Progenitor cell of endocrine pancreas (in vitro differentiated cells): Measurements from ENCODE around the gene TMEM271. TPM values are rescaled to one million over a fixed set of nuclear protein-coding genes. Genes with fewer than 3 reads are reported as not detected.

Experiments
- DNase-seq: peaks from one replicate; pipeline ENCODE4 v3.0.0; 2021; ENCODE audit warnings: low spot score; ENCODE audit not compliant: unreplicated experiment
- H3K27ac Mint-ChIP-seq: 2 replicates; pipeline ENCODE4 v1.8.0; 2021; ENCODE audit warnings: mild to moderate bottlenecking, moderate library complexity, mixed read lengths
- H3K27me3 Mint-ChIP-seq: 2 replicates; pipeline ENCODE4 v1.8.0; 2021; ENCODE audit warnings: mixed read lengths
- H3K36me3 Mint-ChIP-seq: 2 replicates; pipeline ENCODE4 v1.8.0; 2022; ENCODE audit warnings: mixed read lengths; ENCODE audit not compliant: insufficient read depth
- H3K4me1 Mint-ChIP-seq: 2 replicates; pipeline ENCODE4 v1.8.0; 2021; ENCODE audit warnings: low read depth, mixed read lengths
- H3K4me3 Mint-ChIP-seq: 2 replicates; pipeline ENCODE4 v1.8.0; 2021; ENCODE audit warnings: low read depth, mild to moderate bottlenecking, moderate library complexity, mixed read lengths
- H3K9me3 Mint-ChIP-seq: 2 replicates; pipeline ENCODE4 v1.8.0; 2021; ENCODE audit warnings: low read depth, mixed read lengths
- total RNA-seq: library from RNA; stranded (reverse); gene quantifications from 2 replicates; pipeline ENCODE4 v1.2.1, GENCODE V29; 2021
- TF ChIP-seq, protein P1 (sequence below): fragments of 200-600 bp; sonication (generic); IDR thresholded peaks from one replicate; pipeline ENCODE4 v1.5.0; 2021; ENCODE audit warnings: antibody characterized with exemption, mild to moderate bottlenecking; ENCODE audit not compliant: unreplicated experiment

The TMEM271 gene
- total RNA-seq, 1 donor from 2014 or later: not detected

DNA sequence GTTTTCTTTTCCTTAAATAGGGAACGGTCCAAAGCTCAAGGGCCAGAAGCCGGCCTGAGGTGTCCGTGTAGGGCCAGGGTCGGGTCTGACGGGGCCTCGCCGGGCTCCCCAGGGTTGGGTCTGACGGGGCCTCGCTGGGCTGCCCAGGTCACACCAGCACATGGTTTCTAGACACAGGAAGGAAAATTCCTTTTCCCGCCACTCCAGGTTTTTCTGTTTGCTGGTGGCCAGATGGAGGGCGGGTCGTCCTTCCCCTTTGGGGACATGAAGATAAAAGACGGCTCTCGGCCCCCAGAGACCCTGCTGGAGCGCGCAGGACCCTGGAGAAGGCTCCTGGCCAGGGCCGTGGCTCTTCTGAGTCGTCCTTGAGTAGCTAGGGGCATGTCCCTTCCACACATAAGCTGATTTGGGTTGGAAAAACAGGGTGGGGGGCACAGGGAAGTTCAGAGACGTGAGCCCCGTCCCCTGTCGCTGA, 42.0 kb downstream of the TMEM271 start:
- H3K4me1 Mint-ChIP-seq: no peaks in the 10 kb centered on the region
- H3K36me3 Mint-ChIP-seq: peaks cover 17% of the 10 kb centered on the region
- DNase-seq: no peak
- no peaks in the 10 kb centered on the region for H3K9me3 Mint-ChIP-seq
- no peak overlapping the region for H3K4me3 Mint-ChIP-seq
- TF ChIP-seq, protein P1, sequence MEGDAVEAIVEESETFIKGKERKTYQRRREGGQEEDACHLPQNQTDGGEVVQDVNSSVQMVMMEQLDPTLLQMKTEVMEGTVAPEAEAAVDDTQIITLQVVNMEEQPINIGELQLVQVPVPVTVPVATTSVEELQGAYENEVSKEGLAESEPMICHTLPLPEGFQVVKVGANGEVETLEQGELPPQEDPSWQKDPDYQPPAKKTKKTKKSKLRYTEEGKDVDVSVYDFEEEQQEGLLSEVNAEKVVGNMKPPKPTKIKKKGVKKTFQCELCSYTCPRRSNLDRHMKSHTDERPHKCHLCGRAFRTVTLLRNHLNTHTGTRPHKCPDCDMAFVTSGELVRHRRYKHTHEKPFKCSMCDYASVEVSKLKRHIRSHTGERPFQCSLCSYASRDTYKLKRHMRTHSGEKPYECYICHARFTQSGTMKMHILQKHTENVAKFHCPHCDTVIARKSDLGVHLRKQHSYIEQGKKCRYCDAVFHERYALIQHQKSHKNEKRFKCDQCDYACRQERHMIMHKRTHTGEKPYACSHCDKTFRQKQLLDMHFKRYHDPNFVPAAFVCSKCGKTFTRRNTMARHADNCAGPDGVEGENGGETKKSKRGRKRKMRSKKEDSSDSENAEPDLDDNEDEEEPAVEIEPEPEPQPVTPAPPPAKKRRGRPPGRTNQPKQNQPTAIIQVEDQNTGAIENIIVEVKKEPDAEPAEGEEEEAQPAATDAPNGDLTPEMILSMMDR: no peak
- H3K27me3 Mint-ChIP-seq: no peaks in the 10 kb centered on the region
- H3K27ac Mint-ChIP-seq: no peak overlapping the region

DNA sequence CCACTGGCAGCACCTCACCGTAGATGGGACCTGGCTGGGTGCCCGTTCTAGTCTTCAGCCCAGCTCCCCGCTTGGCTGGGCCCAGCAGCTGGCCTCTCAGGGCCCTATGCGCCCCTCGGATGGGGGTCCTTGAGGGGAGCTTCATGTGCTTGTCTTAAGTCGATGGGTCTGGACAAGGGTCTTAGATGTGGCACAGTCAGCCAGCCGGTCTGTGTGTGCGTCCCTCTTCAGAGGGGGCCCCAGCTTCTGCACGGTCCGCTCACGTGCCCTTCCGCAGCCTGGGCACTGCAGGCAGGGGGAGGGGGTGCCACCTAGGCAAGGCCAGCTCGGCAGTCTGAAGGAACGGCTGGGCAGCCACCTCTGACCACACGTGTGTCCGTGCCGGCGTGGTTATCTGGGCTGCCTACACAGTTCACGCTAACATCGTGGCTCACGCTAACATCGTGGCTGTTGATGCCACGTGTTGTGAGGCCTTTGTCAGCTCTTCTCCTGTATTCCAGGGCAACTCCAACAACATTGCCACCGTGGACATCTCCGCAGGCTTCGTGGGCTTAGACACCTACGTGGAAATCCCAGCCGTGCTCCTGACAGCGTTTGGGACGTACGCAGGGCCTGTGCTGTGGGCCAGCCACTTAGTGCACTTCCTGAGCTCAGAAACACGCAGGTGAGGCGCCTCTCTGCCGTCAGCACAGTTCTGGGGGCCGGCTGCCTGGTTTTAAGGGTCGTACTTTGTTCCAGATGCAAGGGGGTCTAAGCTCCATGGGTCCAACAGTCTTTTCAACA, 42.6 kb downstream of the TMEM271 start:
- Mint-ChIP-seq H3K9me3 (no peaks in the 10 kb centered on the region), H3K4me3 (no peak overlapping the region), H3K36me3 (peaks cover 17% of the 10 kb centered on the region), H3K27ac (no peak overlapping the region), H3K27me3 (no peaks in the 10 kb centered on the region), H3K4me1 (no peaks in the 10 kb centered on the region)
- no peak for DNase-seq
- TF ChIP-seq, protein P1: no peak

- H3K4me1 Mint-ChIP-seq: no peaks in the 10 kb centered on the region
- no peak overlapping the region for H3K4me3 Mint-ChIP-seq
- DNase-seq: no peak
- TF ChIP-seq, protein P1: no peak
- no peaks in the 10 kb centered on the region for H3K9me3 Mint-ChIP-seq
- H3K27ac Mint-ChIP-seq: no peak overlapping the region
- no peaks in the 10 kb centered on the region for H3K27me3 Mint-ChIP-seq
- peaks cover 17% of the 10 kb centered on the region for H3K36me3 Mint-ChIP-seq
These were observed 43.3 kb downstream of the TMEM271 start for GRCh38 chr4:532588-533317.

GRCh38 chr4:531721-532565, 44.2 kb downstream of the TMEM271 start:
- H3K36me3 Mint-ChIP-seq: peaks cover 18% of the 10 kb centered on the region
- no peaks in the 10 kb centered on the region for H3K9me3 Mint-ChIP-seq
- no peak overlapping the region for H3K4me3 Mint-ChIP-seq
- no peak for DNase-seq
- H3K27ac Mint-ChIP-seq: no peak overlapping the region
- no peaks in the 10 kb centered on the region for H3K4me1 Mint-ChIP-seq
- TF ChIP-seq, protein P1: no peak
- no peaks in the 10 kb centered on the region for H3K27me3 Mint-ChIP-seq

DNA sequence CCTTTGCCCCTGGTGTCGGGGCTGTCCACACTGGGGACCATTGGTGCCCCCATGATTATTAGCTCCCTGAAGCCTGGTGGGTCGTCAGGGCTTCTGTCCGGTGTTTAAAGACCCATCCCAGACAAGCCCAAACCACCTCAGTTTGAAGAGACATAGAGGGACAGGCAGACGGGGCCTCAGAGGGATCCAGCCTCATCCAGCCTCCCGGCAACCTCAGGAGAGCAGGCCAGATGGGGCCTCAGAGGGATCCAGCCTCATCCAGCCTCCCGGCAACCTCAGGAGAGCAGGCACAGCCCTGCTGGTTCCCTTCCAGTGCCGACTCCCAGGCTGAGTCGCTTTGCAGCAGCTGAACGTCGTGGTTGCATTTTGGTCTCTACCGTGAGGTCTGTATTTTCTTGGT, 45.0 kb downstream of the TMEM271 start:
- H3K4me1 Mint-ChIP-seq: no peaks in the 10 kb centered on the region
- DNase-seq: no peak
- H3K27ac Mint-ChIP-seq: no peak overlapping the region
- no peaks in the 10 kb centered on the region for H3K27me3 Mint-ChIP-seq
- no peaks in the 10 kb centered on the region for H3K9me3 Mint-ChIP-seq
- H3K4me3 Mint-ChIP-seq: no peak overlapping the region
- TF ChIP-seq, protein P1: no peak
- peaks cover 21% of the 10 kb centered on the region for H3K36me3 Mint-ChIP-seq
